Astrocyte (in vitro differentiated cells and primary cell): ENCODE measurements around the gene BRD4. TPM values are rescaled to one million over a fixed set of nuclear protein-coding genes. Genes with fewer than 3 reads are reported as not detected.

Experiments used
- DNase-seq: peaks from one replicate; pipeline ENCODE4 v3.0.0-alpha.2; 2010; ENCODE audit warnings: low read depth
- FAIRE-seq: peaks from 2 replicates; lab custom pipeline; 2011; peaks lifted over from hg19 to GRCh38; lab: Jason Lieb, UNC
- H2AFZ ChIP-seq: 2 replicates; pipeline ENCODE4 v1.6.0; 2012; ENCODE audit warnings: low read depth, low read length, inconsistent platforms
- H3K27ac ChIP-seq: 2 replicates; pipeline ENCODE4 v1.5.1; 2011; ENCODE audit warnings: low read depth, low read length, inconsistent platforms
- H3K27me3 ChIP-seq: 2 replicates; pipeline ENCODE4 v1.6.0; 2011; ENCODE audit warnings: low read length, inconsistent platforms; ENCODE audit not compliant: insufficient read depth
- H3K36me3 ChIP-seq: 2 replicates; pipeline ENCODE4 v1.5.1; 2011; ENCODE audit warnings: low read length, inconsistent platforms; ENCODE audit not compliant: insufficient read depth
- H3K4me1 ChIP-seq: 2 replicates; pipeline ENCODE4 v1.5.1; 2011; ENCODE audit warnings: low read length, inconsistent platforms; ENCODE audit not compliant: insufficient read depth
- H3K4me2 ChIP-seq: 2 replicates; pipeline ENCODE4 v1.6.0; 2012; ENCODE audit warnings: low read length, inconsistent platforms
- H3K4me3 ChIP-seq: 2 replicates; pipeline ENCODE4 v1.5.1; 2011; ENCODE audit warnings: low read depth, mild to moderate bottlenecking, low read length, inconsistent platforms; ENCODE audit not compliant: insufficient read depth
- H3K79me2 ChIP-seq: 2 replicates; pipeline ENCODE4 v1.6.0; 2012; ENCODE audit warnings: mild to moderate bottlenecking, low read length, inconsistent platforms; ENCODE audit not compliant: insufficient read depth
- H3K9ac ChIP-seq: 2 replicates; pipeline ENCODE4 v1.6.0; 2012; ENCODE audit warnings: mild to moderate bottlenecking, low read length, inconsistent platforms
- H3K9me3 ChIP-seq: 2 replicates; pipeline ENCODE4 v1.5.1; 2012; ENCODE audit warnings: low read depth, mild to moderate bottlenecking, low read length, inconsistent platforms; ENCODE audit not compliant: insufficient read depth
- H4K20me1 ChIP-seq: 2 replicates; pipeline ENCODE4 v1.6.0; 2012; ENCODE audit warnings: low read length, inconsistent platforms; ENCODE audit not compliant: insufficient read depth
- H3K27ac Mint-ChIP-seq: one replicate; pipeline ENCODE4 v1.8.0; 2021; ENCODE audit warnings: mild to moderate bottlenecking, mixed read lengths; ENCODE audit not compliant: unreplicated experiment
- H3K27me3 Mint-ChIP-seq: one replicate; pipeline ENCODE4 v1.8.0; 2021; ENCODE audit warnings: low read depth, mixed read lengths; ENCODE audit not compliant: unreplicated experiment
- H3K36me3 Mint-ChIP-seq: one replicate; pipeline ENCODE4 v1.8.0; 2021; ENCODE audit warnings: low read depth, mixed read lengths; ENCODE audit not compliant: unreplicated experiment
- H3K4me1 Mint-ChIP-seq: one replicate; pipeline ENCODE4 v1.8.0; 2021; ENCODE audit warnings: low read depth, mixed read lengths; ENCODE audit not compliant: unreplicated experiment
- H3K4me3 Mint-ChIP-seq: one replicate; pipeline ENCODE4 v1.8.0; 2021; ENCODE audit warnings: mild to moderate bottlenecking, moderate library complexity, mixed read lengths; ENCODE audit not compliant: unreplicated experiment
- H3K9me3 Mint-ChIP-seq: one replicate; pipeline ENCODE4 v1.8.0; 2021; ENCODE audit warnings: mild to moderate bottlenecking, mixed read lengths; ENCODE audit not compliant: unreplicated experiment
- EZH2 ChIP-seq: IDR thresholded peaks from 2 replicates; pipeline ENCODE4 v1.6.1; 2012; ENCODE audit warnings: mild to moderate bottlenecking, low read length, inconsistent platforms; ENCODE audit not compliant: insufficient read depth
- total RNA-seq: library from RNA; stranded (reverse); gene quantifications from 2 replicates; pipeline ENCODE4 v1.2.1, GENCODE V29; 2021
- TF ChIP-seq, protein P1 (sequence below): IDR thresholded peaks from 2 replicates; pipeline ENCODE4 v1.5.1; 2011; ENCODE audit warnings: low read depth, mild to moderate bottlenecking, inconsistent platforms, low read length, moderate library complexity; ENCODE audit not compliant: insufficient read depth

Gene BRD4
- total RNA-seq, 1 donor from 2014 or later, result 128 TPM

GRCh38 chr19:15240515-15240914, 91.8 kb downstream of the BRD4 start:
- Histone ChIP-seq H3K4me2 (no peak overlapping the region), H3K4me3 (no peak overlapping the region), H4K20me1 (peaks cover 54% of the 10 kb centered on the region), H3K27me3 (no peaks in the 10 kb centered on the region), H3K9ac (no peak overlapping the region), H3K9me3 (no peaks in the 10 kb centered on the region), H3K36me3 (peaks cover 31% of the 10 kb centered on the region), H3K4me1 (no peaks in the 10 kb centered on the region), H2AFZ (no peak overlapping the region), H3K79me2 (peaks cover 22% of the 10 kb centered on the region), H3K27ac (no peak overlapping the region)
- no peak overlapping the region for H3K4me3 Mint-ChIP-seq
- TF ChIP-seq, protein P1, sequence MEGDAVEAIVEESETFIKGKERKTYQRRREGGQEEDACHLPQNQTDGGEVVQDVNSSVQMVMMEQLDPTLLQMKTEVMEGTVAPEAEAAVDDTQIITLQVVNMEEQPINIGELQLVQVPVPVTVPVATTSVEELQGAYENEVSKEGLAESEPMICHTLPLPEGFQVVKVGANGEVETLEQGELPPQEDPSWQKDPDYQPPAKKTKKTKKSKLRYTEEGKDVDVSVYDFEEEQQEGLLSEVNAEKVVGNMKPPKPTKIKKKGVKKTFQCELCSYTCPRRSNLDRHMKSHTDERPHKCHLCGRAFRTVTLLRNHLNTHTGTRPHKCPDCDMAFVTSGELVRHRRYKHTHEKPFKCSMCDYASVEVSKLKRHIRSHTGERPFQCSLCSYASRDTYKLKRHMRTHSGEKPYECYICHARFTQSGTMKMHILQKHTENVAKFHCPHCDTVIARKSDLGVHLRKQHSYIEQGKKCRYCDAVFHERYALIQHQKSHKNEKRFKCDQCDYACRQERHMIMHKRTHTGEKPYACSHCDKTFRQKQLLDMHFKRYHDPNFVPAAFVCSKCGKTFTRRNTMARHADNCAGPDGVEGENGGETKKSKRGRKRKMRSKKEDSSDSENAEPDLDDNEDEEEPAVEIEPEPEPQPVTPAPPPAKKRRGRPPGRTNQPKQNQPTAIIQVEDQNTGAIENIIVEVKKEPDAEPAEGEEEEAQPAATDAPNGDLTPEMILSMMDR, result no peak
- no peak for TF ChIP-seq EZH2
- peaks cover 10% of the 10 kb centered on the region for H3K36me3 Mint-ChIP-seq
- no peaks in the 10 kb centered on the region for H3K9me3 Mint-ChIP-seq
- no peaks in the 10 kb centered on the region for H3K27me3 Mint-ChIP-seq
- no peak overlapping the region for H3K27ac Mint-ChIP-seq
- DNase-seq (no peak), FAIRE-seq (no peak)
- peaks cover 13% of the 10 kb centered on the region for H3K4me1 Mint-ChIP-seq

DNA sequence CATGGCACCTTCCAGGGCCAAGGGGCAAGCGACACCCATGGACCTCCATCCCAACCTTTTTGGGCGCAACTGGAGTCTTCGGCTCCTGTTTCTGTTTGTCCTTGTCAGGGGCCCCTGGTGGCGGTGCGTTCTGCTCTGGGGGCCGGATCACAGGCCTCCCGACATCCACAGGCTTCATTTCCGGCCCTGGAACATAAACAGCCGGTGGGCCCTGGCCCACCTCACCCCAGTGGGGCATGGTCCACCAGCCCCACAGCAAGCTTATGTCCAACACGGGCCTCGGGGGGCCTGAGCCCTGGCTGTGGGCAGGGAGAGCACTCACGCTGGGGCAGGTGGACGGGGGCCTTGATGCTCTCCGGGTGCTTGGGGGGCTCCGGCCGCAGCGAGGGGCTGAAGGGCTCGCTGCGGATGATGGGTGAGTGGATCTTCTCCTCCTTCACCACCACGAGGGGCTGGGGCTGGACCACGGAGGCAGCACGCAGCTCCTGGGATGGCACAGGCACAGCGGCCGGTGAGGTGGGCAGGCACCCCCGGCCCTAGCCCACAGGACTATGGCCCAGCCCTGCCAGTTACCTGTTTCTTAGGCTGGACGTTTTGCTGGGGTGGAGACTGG, 92.9 kb downstream of the BRD4 start:
- FAIRE-seq (no peak), DNase-seq (no peak)
- Histone ChIP-seq H3K4me1 (no peaks in the 10 kb centered on the region), H3K9ac (no peak overlapping the region), H2AFZ (no peak overlapping the region), H3K36me3 (peaks cover 32% of the 10 kb centered on the region), H3K4me3 (no peak overlapping the region), H3K27ac (no peak overlapping the region), H4K20me1 (peaks cover 50% of the 10 kb centered on the region), H3K4me2 (no peak overlapping the region), H3K27me3 (no peaks in the 10 kb centered on the region), H3K79me2 (peaks cover 12% of the 10 kb centered on the region), H3K9me3 (no peaks in the 10 kb centered on the region)
- TF ChIP-seq, protein P1, result no peak
- no peak for TF ChIP-seq EZH2
- Mint-ChIP-seq H3K4me3 (no peak overlapping the region), H3K9me3 (no peaks in the 10 kb centered on the region), H3K27ac (no peak overlapping the region), H3K4me1 (peaks cover 4% of the 10 kb centered on the region), H3K27me3 (no peaks in the 10 kb centered on the region), H3K36me3 (peaks cover 13% of the 10 kb centered on the region)

DNA sequence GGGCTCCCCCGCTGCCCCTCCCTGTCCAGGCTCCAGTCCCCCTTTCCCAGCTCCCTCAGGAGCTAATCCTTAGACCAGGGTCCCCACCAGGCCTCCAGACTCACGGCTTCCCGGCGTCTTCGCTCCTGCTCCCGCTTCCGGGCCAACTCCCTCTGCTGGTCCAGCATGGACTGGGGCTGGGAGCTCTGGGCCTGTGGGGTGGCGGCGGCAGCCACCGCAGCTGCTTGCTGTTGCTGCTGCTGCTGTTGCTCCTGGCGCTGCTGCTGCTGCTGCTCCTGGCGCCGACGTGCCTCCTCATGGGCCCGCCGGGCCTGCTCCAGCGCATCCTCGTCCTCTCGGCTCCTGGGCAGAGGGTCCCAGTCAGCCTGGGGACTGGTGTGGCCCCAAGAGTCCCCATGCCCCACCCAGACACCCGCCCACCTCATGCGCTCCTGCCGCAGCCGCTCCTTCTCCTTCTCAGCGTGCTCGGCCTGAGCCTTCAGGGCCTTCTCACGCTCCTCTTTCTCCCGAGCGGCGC, 93.6 kb downstream of the BRD4 start:
- H2AFZ ChIP-seq, result no peak overlapping the region
- peaks cover 29% of the 10 kb centered on the region for H3K36me3 ChIP-seq
- peaks cover 49% of the 10 kb centered on the region for H4K20me1 ChIP-seq
- Mint-ChIP-seq H3K27me3 (no peaks in the 10 kb centered on the region), H3K36me3 (peaks cover 13% of the 10 kb centered on the region), H3K4me3 (no peak overlapping the region), H3K27ac (no peak overlapping the region), H3K9me3 (no peaks in the 10 kb centered on the region), H3K4me1 (peaks cover 2% of the 10 kb centered on the region)
- FAIRE-seq (no peak), DNase-seq (no peak)
- no peaks in the 10 kb centered on the region for H3K4me1 ChIP-seq
- peaks cover 8% of the 10 kb centered on the region for H3K79me2 ChIP-seq
- H3K9ac ChIP-seq, result no peak overlapping the region
- H3K4me3 ChIP-seq, result no peak overlapping the region
- H3K9me3 ChIP-seq, result no peaks in the 10 kb centered on the region
- no peak overlapping the region for H3K4me2 ChIP-seq
- TF ChIP-seq EZH2, result no peak
- TF ChIP-seq, protein P1, result no peak
- no peak overlapping the region for H3K27ac ChIP-seq
- no peaks in the 10 kb centered on the region for H3K27me3 ChIP-seq
